ENCODE measurements around the gene APMAP. TPM values are rescaled to one million over a fixed set of nuclear protein-coding genes. Genes with fewer than 3 reads are reported as not detected.

The APMAP gene
- total and polyA plus RNA-seq, 2 of the 13 experiments (the other 11 are each of a cell fraction or from before 2014, with no cell fraction given) = 168 to 214 TPM

GRCh38 chr20:25015986-25016385 is 23.4 kb upstream of the APMAP start:
- ChIA-PET CTCF (ENCODE audit: low intra/inter-chr PET ratio, low total read pairs) (no interaction called here), POLR2A (no interaction called here)
- intact Hi-C loops (cut with micrococcal nuclease; ENCODE audit: unreplicated experiment) = loop anchor here (5.0 kb wide), 1 partner anchor 41 kb away; the partner anchor contains the start of gene ACSS1
- 76% methylated on average over 11 of the region's 11 CpGs for WGBS (ENCODE audit: low lambda C conversion rate)
- Histone ChIP-seq H3K9ac (ENCODE audit: insufficient read depth, low read depth, low read length) (no peak overlapping the region), H3K36me3 (replicated peaks in 1 of 2; ENCODE audit: control insufficient read depth in 1 of 2, insufficient read depth in 2 of 2, low read length in 2 of 2) (no peaks in the 10 kb centered on the region; a peak in 1 of 5 replicates), H3K4me2 (ENCODE audit: low read depth, low read length) (no peak overlapping the region), H3K79me2 (ENCODE audit: insufficient read depth, low read length) (no peaks in the 10 kb centered on the region), H3K4me3 (replicated peaks in 1 of 3; ENCODE audit: insufficient read depth in 1 of 3, low read depth in 2 of 3, low read length in 3 of 3) (no peak overlapping the region), H3K4me1 (ENCODE audit: insufficient read depth, low read length) (peaks cover 35% of the 10 kb centered on the region), H3K27ac (ENCODE audit: extremely low read length, insufficient read depth, low read length) (no peak overlapping the region), H3K27me3 (ENCODE audit: control insufficient read depth in 1 of 2, insufficient read depth in 2 of 2, low read length in 2 of 2) (no peaks in the 10 kb centered on the region), H3K9me3 (ENCODE audit: low read length) (no peaks in the 10 kb centered on the region), H2AFZ (ENCODE audit: low read length) (no peak overlapping the region), H4K20me1 (ENCODE audit: insufficient read depth, low read length) (no peaks in the 10 kb centered on the region)
- in situ Hi-C loops (cut with HindIII; ENCODE audit: extremely low pct_ligation_motif_present, low pct_unique_long_range_greater_than_20kb) = no loop called here
- TF ChIP-seq PCBP2 (optimal IDR thresholded peaks at IDR 0.05; ENCODE audit: low read depth, low read length, poor library complexity, severe bottlenecking) (no peak), NFKBIZ (CRISPR knock-in tag; IDR thresholded peaks at IDR 0.05) (no peak), ELF4 (CRISPR knock-in tag; IDR thresholded peaks at IDR 0.05; ENCODE audit: borderline replicate concordance) (no peak), NKX3-1 (CRISPR knock-in tag; IDR thresholded peaks at IDR 0.05) (no peak), RBAK (CRISPR knock-in tag; IDR thresholded peaks at IDR 0.05) (no peak), ZNF569 (CRISPR knock-in tag; IDR thresholded peaks at IDR 0.05; ENCODE audit: borderline replicate concordance) (no peak)
- peak; percentile 26 for FAIRE-seq
- ATAC-seq = no peak
- no TSS peak for BruUV-seq (replicated peaks)
- no peak for DNase-seq (ENCODE audit: low spot score)

DNA sequence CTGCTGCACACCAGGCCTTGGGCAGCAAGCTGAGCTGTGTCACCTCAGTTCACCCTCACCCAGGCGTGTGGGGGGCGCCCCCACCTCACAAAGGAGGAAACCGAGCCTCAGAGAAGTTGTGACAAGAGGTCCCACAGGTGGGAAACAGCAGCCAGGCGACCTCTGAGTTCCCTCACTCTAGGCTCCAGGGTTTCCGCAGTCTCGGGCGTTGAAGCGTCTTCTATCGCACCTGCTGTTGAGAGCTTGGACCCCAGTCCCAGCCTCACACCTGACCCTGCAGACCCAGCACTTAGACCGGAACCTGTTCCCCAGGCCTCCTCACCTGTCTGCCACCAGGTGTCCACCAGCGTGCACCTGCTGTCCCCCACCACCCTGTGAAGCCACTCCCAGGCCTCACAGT is 22.3 kb upstream of the APMAP start:
- in situ Hi-C loops (cut with HindIII; ENCODE audit: extremely low pct_ligation_motif_present, low pct_unique_long_range_greater_than_20kb) = no loop called here
- Histone ChIP-seq H3K27ac (ENCODE audit: extremely low read length, insufficient read depth, low read length) (no peak overlapping the region), H3K9me3 (ENCODE audit: low read length) (no peaks in the 10 kb centered on the region)

More for the DNA sequence above, 22.3 kb upstream of the APMAP start:
- DNase-seq (ENCODE audit: low spot score) (no peak), ATAC-seq (no peak), FAIRE-seq (no peak)
- H3K36me3 ChIP-seq (replicated peaks in 1 of 2; ENCODE audit: control insufficient read depth in 1 of 2, insufficient read depth in 2 of 2, low read length in 2 of 2) = no peaks in the 10 kb centered on the region; a peak in 3 of 5 replicates
- peaks cover 33% of the 10 kb centered on the region for H3K4me1 ChIP-seq (ENCODE audit: insufficient read depth, low read length)
- H4K20me1 ChIP-seq (ENCODE audit: insufficient read depth, low read length) = no peaks in the 10 kb centered on the region
- no peaks in the 10 kb centered on the region for H3K79me2 ChIP-seq (ENCODE audit: insufficient read depth, low read length)
- POLR2A ChIA-PET = no interaction called here
- CTCF ChIA-PET (ENCODE audit: low intra/inter-chr PET ratio, low total read pairs) = no interaction called here
- 63% methylated on average over 11 of the region's 11 CpGs for WGBS (ENCODE audit: low lambda C conversion rate)
- no peak overlapping the region for H3K4me2 ChIP-seq (ENCODE audit: low read depth, low read length)
- intact Hi-C loops (cut with micrococcal nuclease; ENCODE audit: unreplicated experiment) = loop anchor here (5.0 kb wide), 1 partner anchor 42 kb away; the partner anchor contains the start of gene ACSS1
- H3K9ac ChIP-seq (ENCODE audit: insufficient read depth, low read depth, low read length) = no peak overlapping the region
- BruUV-seq (replicated peaks) = no TSS peak
- H2AFZ ChIP-seq (ENCODE audit: low read length) = no peak overlapping the region
- TF ChIP-seq ZNF121 (CRISPR knock-in tag; IDR thresholded peaks at IDR 0.05) = no peak
- no peak for TF ChIP-seq ZNF615 (CRISPR knock-in tag; IDR thresholded peaks at IDR 0.05; ENCODE audit: borderline replicate concordance)
- TF ChIP-seq, protein P1, sequence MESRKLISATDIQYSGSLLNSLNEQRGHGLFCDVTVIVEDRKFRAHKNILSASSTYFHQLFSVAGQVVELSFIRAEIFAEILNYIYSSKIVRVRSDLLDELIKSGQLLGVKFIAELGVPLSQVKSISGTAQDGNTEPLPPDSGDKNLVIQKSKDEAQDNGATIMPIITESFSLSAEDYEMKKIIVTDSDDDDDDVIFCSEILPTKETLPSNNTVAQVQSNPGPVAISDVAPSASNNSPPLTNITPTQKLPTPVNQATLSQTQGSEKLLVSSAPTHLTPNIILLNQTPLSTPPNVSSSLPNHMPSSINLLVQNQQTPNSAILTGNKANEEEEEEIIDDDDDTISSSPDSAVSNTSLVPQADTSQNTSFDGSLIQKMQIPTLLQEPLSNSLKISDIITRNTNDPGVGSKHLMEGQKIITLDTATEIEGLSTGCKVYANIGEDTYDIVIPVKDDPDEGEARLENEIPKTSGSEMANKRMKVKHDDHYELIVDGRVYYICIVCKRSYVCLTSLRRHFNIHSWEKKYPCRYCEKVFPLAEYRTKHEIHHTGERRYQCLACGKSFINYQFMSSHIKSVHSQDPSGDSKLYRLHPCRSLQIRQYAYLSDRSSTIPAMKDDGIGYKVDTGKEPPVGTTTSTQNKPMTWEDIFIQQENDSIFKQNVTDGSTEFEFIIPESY (CRISPR knock-in tag; IDR thresholded peaks at IDR 0.05) = no peak
- TF ChIP-seq ZNF780A (CRISPR knock-in tag; IDR thresholded peaks at IDR 0.05) = no peak
- TF ChIP-seq KLF6 (CRISPR knock-in tag; IDR thresholded peaks at IDR 0.05) = no peak
- TF ChIP-seq HOXA5 (CRISPR knock-in tag; IDR thresholded peaks at IDR 0.05) = no peak
- TF ChIP-seq RFX5 (IDR thresholded peaks at IDR 0.05; ENCODE audit: low read depth, low read length) = no peak
- no peak for TF ChIP-seq ZFP36L1 (CRISPR knock-in tag; IDR thresholded peaks at IDR 0.05)
- no peak for TF ChIP-seq GLI4 (CRISPR knock-in tag; IDR thresholded peaks at IDR 0.05; ENCODE audit: borderline replicate concordance)
- no peak for TF ChIP-seq ZNF704 (CRISPR knock-in tag; IDR thresholded peaks at IDR 0.05; ENCODE audit: borderline replicate concordance)
- no peaks in the 10 kb centered on the region for H3K27me3 ChIP-seq (ENCODE audit: control insufficient read depth in 1 of 2, insufficient read depth in 2 of 2, low read length in 2 of 2)
- H3K4me3 ChIP-seq (replicated peaks in 1 of 3; ENCODE audit: insufficient read depth in 1 of 3, low read depth in 2 of 3, low read length in 3 of 3) = no peak overlapping the region

Measured in HepG2 (cell line).